Sigmoid colon (tissue), 7 donors: ENCODE data around the gene SIAE. TPM values are rescaled to one million over a fixed set of nuclear protein-coding genes. Genes with fewer than 3 reads are reported as not detected.
A peak's percentile ranks its signal among the peaks of the same experiment; 100 is the strongest.

ENCODE experiments used
- DNase-seq: peaks from one replicate; pipeline ENCODE4 v3.0.0-alpha.2; 2019
- H3K27ac ChIP-seq, 4 donors: fragments of 200-600 bp; sonication (generic); one replicate each; pipeline ENCODE4 v1.5.1; 2016 to 2019; ENCODE audit warnings: mild to moderate bottlenecking in 1 of 4
- H3K27me3 ChIP-seq, 3 donors: fragments of 200-600 bp; sonication (generic); one replicate each; pipeline ENCODE4 v1.5.1; 2019; ENCODE audit warnings: mild to moderate bottlenecking in 1 of 3
- H3K36me3 ChIP-seq, 4 donors: fragments of 200-600 bp; sonication (generic); one replicate each; pipeline ENCODE4 v1.5.1; 2016 to 2019
- H3K4me1 ChIP-seq, 4 donors: fragments of 200-600 bp; sonication (generic); one replicate each; pipeline ENCODE4 v1.5.1; 2017 to 2019
- H3K4me3 ChIP-seq, 4 donors: fragments of 200-600 bp; sonication (generic); one replicate each; pipeline ENCODE4 v1.5.1; 2017 to 2019; ENCODE audit warnings: mild to moderate bottlenecking in 2 of 4, moderate library complexity in 1 of 4
- H3K9me3 ChIP-seq, 4 donors: fragments of 200-600 bp in 3 of 4; sonication (generic) in 3 of 4; one replicate each; pipeline versions ENCODE4 v1.5.1 to v1.6.1; 2013 to 2019
- CTCF ChIP-seq, 4 experiments: fragments of 450-650 bp in 3 of 4; fragments of 200-600 bp in 1 of 4; IDR thresholded peaks; one replicate each; pipeline ENCODE4 v1.5.1; 2016 to 2019; ENCODE audit warnings: antibody characterized with exemption in 4 of 4, mild to moderate bottlenecking in 3 of 4, moderate library complexity in 2 of 4
- EP300 ChIP-seq, 4 donors: sonication (generic); formaldehyde crosslinking; IDR thresholded peaks; one replicate each; pipeline ENCODE4 v1.6.1; 2017; ENCODE audit warnings: antibody characterized with exemption in 4 of 4
- POLR2A ChIP-seq, 2 donors: fragments of 450-650 bp; IDR thresholded peaks; one replicate each; pipeline ENCODE4 v1.6.1; 2016; ENCODE audit warnings: antibody characterized with exemption in 2 of 2, mild to moderate bottlenecking in 2 of 2, moderate library complexity in 2 of 2
- POLR2AphosphoS5 ChIP-seq, 4 donors: sonication (generic); formaldehyde crosslinking; IDR thresholded peaks; one replicate each; pipeline ENCODE4 v1.6.1; 2017; ENCODE audit warnings: antibody characterized with exemption in 4 of 4
- WGBS, 2 donors: extraction: QIAGEN DNeasy Blood & Tissue Kit; methylation state at CpG; one replicate each; pipeline ENCODE4 v1.1.7; 2013; 5-methylcytosine and 5-hydroxymethylcytosine counted together
- intact Hi-C: fragments of 100-400 bp; cut with DNase I; formaldehyde crosslinking; loops from one replicate; pipeline ENCODE4 v1.15.1; 2023
- polyA plus RNA-seq, 3 donors: library from polyadenylated mRNA; stranded (reverse); fragments of 200-250 nt; gene quantifications; one replicate each; pipeline ENCODE4 v1.2.3, GENCODE V29; 2013
- total RNA-seq, 4 donors: library from RNA; depleted of rRNA; stranded (reverse); fragments of >200 nt; gene quantifications; one replicate each; pipeline ENCODE4 v1.1.0, GENCODE V29; 2016
- donor health status: healthy with polysubstance abuse.
- donor health status: Bipolar disorder and iron deficiency.
- donor health status: healthy.

Gene SIAE
- total and polyA plus RNA-seq, 7 donors, result 2.5 to 62.2 (median 7.2) TPM

- 0 to 1% methylated on average over 57 of the region's 57 CpGs for WGBS, 2 donors
- no peaks in the 10 kb centered on the region for H3K9me3 ChIP-seq
Measured at GRCh38 chr11:124622531-124623451, 50.7 kb downstream of the SIAE start, which contains the start of gene TBRG1. TBRG1 (plus strand) TSS chr11:124622864; CDS start chr11:124623084, 220 bp downstream.

GRCh38 chr11:124618863-124619262 is 54.7 kb downstream of the SIAE start:
- 59 to 84% methylated on average over 5 of the region's 5 CpGs for WGBS, 2 donors

More at GRCh38 chr11:124622531-124623451, 50.7 kb downstream of the SIAE start, which contains the start of gene TBRG1:
- Histone ChIP-seq H3K4me1 (peaks cover 0 to 32% (median 19%) of the 10 kb centered on the region in 4 donors), H3K4me3 (peak within 1 kb of the TSS; percentile 77 to 98 (median 86)), H3K27me3 (no peaks in the 10 kb centered on the region), H3K27ac (peak within 1 kb of the TSS; percentile 92 to 95 (median 94)), H3K36me3 (peaks cover 0 to 29% (median 17%) of the 10 kb centered on the region in 4 donors)
- TF ChIP-seq POLR2AphosphoS5 (IDR thresholded peaks at IDR 0.05) (peak; percentile 93 to 97 (median 96)), CTCF (IDR thresholded peaks at IDR 0.05) (no peak), POLR2A (IDR thresholded peaks at IDR 0.05) (peak; percentile 88 to 89), EP300 (IDR thresholded peaks at IDR 0.05) (no peak)
- intact Hi-C loops, result loop anchor here (5.0 kb wide), 1 partner anchor 50 kb away; the partner anchor contains the start of genes SIAE and SPA17
- DNase-seq, result peak; percentile 94

GRCh38 chr11:124612567-124613246 is 60.8 kb downstream of the SIAE start:
- Histone ChIP-seq H3K36me3 (no peaks in the 10 kb centered on the region), H3K27me3 (peaks cover 0 to 15% (median 0%) of the 10 kb centered on the region in 3 donors), H3K9me3 (no peaks in the 10 kb centered on the region), H3K4me3 (no peak overlapping the region), H3K4me1 (no peaks in the 10 kb centered on the region), H3K27ac (no peak overlapping the region)
- DNase-seq, result no peak
- no peak for TF ChIP-seq POLR2A (IDR thresholded peaks at IDR 0.05)
- TF ChIP-seq CTCF (IDR thresholded peaks at IDR 0.05), result no peak
- TF ChIP-seq POLR2AphosphoS5 (IDR thresholded peaks at IDR 0.05), result no peak
- TF ChIP-seq EP300 (IDR thresholded peaks at IDR 0.05), result no peak
- intact Hi-C loops, result no loop called here
- WGBS, 2 donors, result 80 to 89% methylated on average over 10 of the region's 10 CpGs

More at GRCh38 chr11:124618863-124619262, 54.7 kb downstream of the SIAE start:
- no peak for DNase-seq
- H3K9me3 ChIP-seq, result no peaks in the 10 kb centered on the region
- no peak for TF ChIP-seq EP300 (IDR thresholded peaks at IDR 0.05)
- TF ChIP-seq POLR2AphosphoS5 (IDR thresholded peaks at IDR 0.05), result no peak
- TF ChIP-seq POLR2A (IDR thresholded peaks at IDR 0.05), result no peak
- no peak for TF ChIP-seq CTCF (IDR thresholded peaks at IDR 0.05)
- H3K4me1 ChIP-seq, result peaks cover 0 to 13% (median 9%) of the 10 kb centered on the region in 4 donors
- H3K4me3 ChIP-seq, result no peak overlapping the region
- intact Hi-C loops, result no loop called here
- H3K27me3 ChIP-seq, result peaks cover 0 to 9% (median 0%) of the 10 kb centered on the region in 3 donors
- H3K36me3 ChIP-seq, result no peaks in the 10 kb centered on the region
- H3K27ac ChIP-seq, result no peak overlapping the region

GRCh38 chr11:124612045-124612444 is 61.5 kb downstream of the SIAE start:
- intact Hi-C loops, result no loop called here
- WGBS, 2 donors, result 53 to 60% methylated on average over 3 of the region's 3 CpGs

More at GRCh38 chr11:124612045-124612444, 61.5 kb downstream of the SIAE start:
- TF ChIP-seq CTCF (IDR thresholded peaks at IDR 0.05) (no peak), POLR2AphosphoS5 (IDR thresholded peaks at IDR 0.05) (no peak), POLR2A (IDR thresholded peaks at IDR 0.05) (no peak), EP300 (IDR thresholded peaks at IDR 0.05) (no peak)
- Histone ChIP-seq H3K27me3 (peaks cover 0 to 15% (median 0%) of the 10 kb centered on the region in 3 donors), H3K27ac (no peak overlapping the region), H3K36me3 (no peaks in the 10 kb centered on the region), H3K4me3 (no peak overlapping the region), H3K4me1 (no peaks in the 10 kb centered on the region), H3K9me3 (no peaks in the 10 kb centered on the region)
- no peak for DNase-seq
